ENCODE results near the gene FAM72A.
"Not testable (repeated sequence)": the region's sequence is repeated elsewhere in the genome, so short reads cannot be mapped to it uniquely, and the experiment has no call there.

GRCh38 chr1:206226886-206227285, 24.2 kb upstream of the FAM72A start:
- TF ChIP-seq CTCF, POLR2A (IDR thresholded peaks at IDR 0.05): not testable (repeated sequence)
